Endothelial cell of umbilical vein (primary cell): ENCODE data around the gene TSPAN15. TPM values are rescaled to one million over a fixed set of nuclear protein-coding genes. Genes with fewer than 3 reads are reported as not detected.

ENCODE experiments used
- BruUV-seq: library from RNA; stranded (reverse); fragments of 400-500 nt; replicated peaks from 2 replicates; lab custom pipeline; 2021; lab: Mats Ljungman, UMichigan
- CTCF ChIA-PET: fragments of 300-600, 350-600 bp; sonication (Branson Sonifier 250); formaldehyde crosslinking; loops from one replicate; lab custom pipeline; 2021; ENCODE audit warnings: antibody characterized with exemption, inconsistent platforms; lab: Charles Lee
- POLR2A ChIA-PET: fragments of 300-600, 350-600 bp; sonication (Branson Sonifier 250); formaldehyde crosslinking; loops from one replicate; lab custom pipeline; 2021; ENCODE audit warnings: antibody characterized with exemption, inconsistent platforms; lab: Charles Lee
- DNase-seq: peaks from one replicate; pipeline ENCODE4 v3.0.0-alpha.2; 2011; ENCODE audit warnings: low read depth, low spot score
- FAIRE-seq: peaks from 2 replicates; lab custom pipeline; 2011; peaks lifted over from hg19 to GRCh38; lab: Jason Lieb, UNC
- H2AFZ ChIP-seq: 2 replicates; pipeline ENCODE4 v1.6.0; 2012; ENCODE audit warnings: low read depth, low read length, control low read depth, inconsistent platforms
- H3K27ac ChIP-seq: 2 replicates; pipeline ENCODE4 v1.5.1; 2011; ENCODE audit warnings: low read depth, mild to moderate bottlenecking, control low read depth, low read length, moderate library complexity; ENCODE audit not compliant: insufficient read depth
- H3K27me3 ChIP-seq, 2 experiments: 2 replicates each; pipeline versions ENCODE4 v1.6.0 to v1.6.1; 2011; ENCODE audit warnings: low read length in 2 of 2, mixed read lengths in 1 of 2; ENCODE audit not compliant: control insufficient read depth in 2 of 2, insufficient read depth in 2 of 2
- H3K36me3 ChIP-seq, 2 experiments: 2 replicates in 1 of 2; 3 replicates in 1 of 2; pipeline ENCODE4 v1.5.1; 2011; ENCODE audit warnings: low read length in 2 of 2, mild to moderate bottlenecking in 1 of 2, moderate library complexity in 1 of 2; ENCODE audit not compliant: control insufficient read depth in 2 of 2, insufficient read depth in 2 of 2; ENCODE audit errors: extremely low read depth in 1 of 2
- H3K4me1 ChIP-seq: 3 replicates; pipeline ENCODE4 v1.5.1; 2011; ENCODE audit warnings: mild to moderate bottlenecking, low read length; ENCODE audit not compliant: control insufficient read depth, insufficient read depth; ENCODE audit errors: extremely low read depth
- H3K4me2 ChIP-seq: 2 replicates; pipeline ENCODE4 v1.6.1; 2011; ENCODE audit warnings: low read length, control low read depth, mixed read lengths; ENCODE audit not compliant: insufficient read depth
- H3K4me3 ChIP-seq, 3 experiments: fragments of 200-600 bp in 1 of 3; sonication (generic), shearing (Covaris generic) in 1 of 3; replicated peaks in 1 of 3; 2 replicates each; pipeline ENCODE4 v1.5.1; 2011 to 2016; ENCODE audit warnings: control low read depth in 3 of 3, low read length in 3 of 3, mild to moderate bottlenecking in 2 of 3, inconsistent platforms in 1 of 3, low read depth in 1 of 3, moderate library complexity in 1 of 3; ENCODE audit not compliant: insufficient read depth in 1 of 3
- H3K79me2 ChIP-seq: 2 replicates; pipeline ENCODE4 v1.6.0; 2012; ENCODE audit warnings: low read length, inconsistent platforms; ENCODE audit not compliant: control insufficient read depth, insufficient read depth
- H3K9ac ChIP-seq: replicated peaks from 2 replicates; pipeline ENCODE3; 2011; ENCODE audit warnings: low read length, control low read depth; ENCODE audit not compliant: insufficient read depth; ENCODE audit errors: extremely low read depth
- H3K9me1 ChIP-seq: replicated peaks from 3 replicates; pipeline ENCODE4 v1.6.0; 2011; ENCODE audit warnings: mild to moderate bottlenecking, low read length; ENCODE audit not compliant: control insufficient read depth, insufficient read depth; ENCODE audit errors: extremely low read depth
- H3K9me3 ChIP-seq: replicated peaks from 2 replicates; pipeline ENCODE4 v1.5.1; 2012; ENCODE audit warnings: low read length, inconsistent platforms; ENCODE audit not compliant: control insufficient read depth, insufficient read depth
- H4K20me1 ChIP-seq: replicated peaks from 2 replicates; pipeline ENCODE3; 2011; ENCODE audit warnings: mild to moderate bottlenecking, low read length; ENCODE audit not compliant: control insufficient read depth, insufficient read depth; ENCODE audit errors: extremely low read depth
- CTCF ChIP-seq, 2 donors: IDR thresholded peaks; 1 replicate in 1 of 2; 2 replicates in 1 of 2; pipeline ENCODE4 v1.5.1; 2011; ENCODE audit warnings: low read length in 2 of 2, mild to moderate bottlenecking in 2 of 2, moderate library complexity in 2 of 2, control low read depth in 1 of 2, inconsistent platforms in 1 of 2, low read depth in 1 of 2; ENCODE audit not compliant: insufficient read depth in 1 of 2; ENCODE audit errors: extremely low read depth in 1 of 2
- EZH2 ChIP-seq: IDR thresholded peaks from 2 replicates; pipeline ENCODE4 v1.6.1; 2012; ENCODE audit warnings: borderline replicate concordance, low read depth, mild to moderate bottlenecking, moderate library complexity, low read length, inconsistent platforms; ENCODE audit not compliant: severe bottlenecking
- FOS ChIP-seq: IDR thresholded peaks from 2 replicates; pipeline ENCODE4 v1.6.1; 2011; ENCODE audit warnings: mild to moderate bottlenecking, low read length, moderate library complexity, borderline replicate concordance; ENCODE audit not compliant: insufficient read depth
- GATA2 ChIP-seq: IDR thresholded peaks from 2 replicates; pipeline ENCODE4 v1.7.0; 2011; ENCODE audit warnings: low read depth, mild to moderate bottlenecking, moderate library complexity, mixed read lengths, low read length; ENCODE audit not compliant: insufficient read length, insufficient read depth
- JUN ChIP-seq: IDR thresholded peaks from 2 replicates; pipeline ENCODE4 v1.6.1; 2011; ENCODE audit warnings: borderline replicate concordance, low read depth; ENCODE audit not compliant: insufficient read length, insufficient read depth
- MYC ChIP-seq: IDR thresholded peaks from one replicate; pipeline ENCODE4 v1.6.1; 2011; ENCODE audit warnings: mild to moderate bottlenecking, low read depth, low read length
- POLR2A ChIP-seq: IDR thresholded peaks from 2 replicates; pipeline ENCODE4 v1.6.1; 2012; ENCODE audit warnings: low read depth, mild to moderate bottlenecking, control low read depth, low read length
- POLR2AphosphoS5 ChIP-seq: IDR thresholded peaks from 2 replicates; pipeline ENCODE4 v1.6.1; 2012; ENCODE audit warnings: low read depth, mild to moderate bottlenecking, control low read depth, low read length, moderate library complexity; ENCODE audit not compliant: insufficient read depth
- dilution Hi-C: fragments of 300-500 bp; cut with MboI; formaldehyde crosslinking; loops from one replicate; pipeline ENCODE4 v1.15.0; 2019; ENCODE audit warnings: low sequenced_read_pairs; ENCODE audit not compliant: extremely low pct_ligation_motif_present
- intact Hi-C: fragments of 100-400 bp; cut with micrococcal nuclease; formaldehyde crosslinking; loops from one replicate; pipeline ENCODE4 v1.10.0; 2022
- polyA plus RNA-seq, 4 experiments: library from polyadenylated mRNA; depleted of rRNA in 3 of 4; stranded (reverse) in 3 of 4; unstranded in 1 of 4; fragments of >200 nt; gene quantifications; 2 replicates each; pipeline versions ENCODE4 v1.2.1 to v1.2.3, GENCODE V29; 2011 to 2012; ENCODE audit warnings: missing spikeins in 1 of 4
- total RNA-seq: library from RNA; stranded (reverse); gene quantifications from 2 replicates; pipeline ENCODE4 v1.2.3, GENCODE V29; 2021
- TF ChIP-seq, protein P1 (sequence below): IDR thresholded peaks from 2 replicates; pipeline ENCODE4 v1.6.1; 2011; ENCODE audit not compliant: insufficient read depth, insufficient read length

TSPAN15 gene
- total and polyA plus RNA-seq, 2 donors (not counting 3 experiments of a cell fraction or from before 2014, with no cell fraction given) = 78.4 to 189 TPM

- CTCF ChIA-PET = interaction anchor here (2.2 kb wide), 1 partner anchor 86 kb away, joined by 6 read pairs; no protein-coding TSS in a partner anchor
Observed at GRCh38 chr10:69421611-69422308, 29.5 kb upstream of the TSPAN15 start.

More at GRCh38 chr10:69421611-69422308, 29.5 kb upstream of the TSPAN15 start:
- Histone ChIP-seq H3K9ac (no peak overlapping the region), H3K4me3 (no peak overlapping the region), H3K79me2 (no peaks in the 10 kb centered on the region), H3K4me2 (no peak overlapping the region), H3K27ac (no peak overlapping the region), H3K4me1 (no peaks in the 10 kb centered on the region), H3K9me3 (no peaks in the 10 kb centered on the region), H3K36me3 (no peaks in the 10 kb centered on the region), H4K20me1 (no peaks in the 10 kb centered on the region), H2AFZ (no peak overlapping the region), H3K9me1 (no peaks in the 10 kb centered on the region), H3K27me3 (peaks cover 0 to 1% of the 10 kb centered on the region in 2 experiments)
- BruUV-seq = no TSS peak
- intact Hi-C loops = no loop called here
- FAIRE-seq = no peak
- dilution Hi-C loops = no loop called here
- POLR2A ChIA-PET = no interaction called here
- DNase-seq = no peak
- no peak for TF ChIP-seq POLR2AphosphoS5
- TF ChIP-seq MYC = no peak
- TF ChIP-seq GATA2 = no peak
- no peak for TF ChIP-seq FOS
- TF ChIP-seq JUN = no peak
- TF ChIP-seq POLR2A = no peak
- no peak for TF ChIP-seq CTCF (IDR thresholded peaks at IDR 0.05; ENCODE audit: extremely low read depth in 1 of 2, insufficient read depth in 1 of 2, low read depth in 1 of 2, low read length in 2 of 2)
- TF ChIP-seq EZH2 = no peak
- TF ChIP-seq, protein P1, sequence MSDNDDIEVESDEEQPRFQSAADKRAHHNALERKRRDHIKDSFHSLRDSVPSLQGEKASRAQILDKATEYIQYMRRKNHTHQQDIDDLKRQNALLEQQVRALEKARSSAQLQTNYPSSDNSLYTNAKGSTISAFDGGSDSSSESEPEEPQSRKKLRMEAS = no peak
